Keratinocyte (primary cell): ENCODE data around the gene ADGRL3. TPM values are rescaled to one million over a fixed set of nuclear protein-coding genes. Genes with fewer than 3 reads are reported as not detected.

Experiments
- DNase-seq: peaks from one replicate; pipeline ENCODE4 v3.0.0-alpha.2; 2011; ENCODE audit warnings: low read depth, missing footprints, low spot score
- FAIRE-seq: peaks from 2 replicates; lab custom pipeline; 2011; peaks lifted over from hg19 to GRCh38; lab: Jason Lieb, UNC
- H2AFZ ChIP-seq: 2 replicates; pipeline ENCODE4 v1.6.0; 2012; ENCODE audit warnings: low read length, control low read depth, inconsistent platforms; ENCODE audit not compliant: control insufficient read depth
- H3K27ac ChIP-seq: 2 replicates; pipeline ENCODE4 v1.5.1; 2011; ENCODE audit warnings: low read length; ENCODE audit not compliant: control insufficient read depth, insufficient read depth
- H3K27me3 ChIP-seq: 3 replicates; pipeline ENCODE4 v1.6.0; 2011; ENCODE audit warnings: low read length; ENCODE audit not compliant: control insufficient read depth, insufficient read depth; ENCODE audit errors: extremely low read depth
- H3K36me3 ChIP-seq, 2 experiments: 2 replicates in 1 of 2; 3 replicates in 1 of 2; pipeline ENCODE4 v1.5.1; 2011; ENCODE audit warnings: low read length in 2 of 2, mild to moderate bottlenecking in 1 of 2; ENCODE audit not compliant: control insufficient read depth in 2 of 2, insufficient read depth in 2 of 2; ENCODE audit errors: extremely low read depth in 1 of 2
- H3K4me1 ChIP-seq: 3 replicates; pipeline ENCODE4 v1.5.1; 2011; ENCODE audit warnings: low read length; ENCODE audit not compliant: control insufficient read depth, insufficient read depth; ENCODE audit errors: extremely low read depth
- H3K4me2 ChIP-seq: 3 replicates; pipeline ENCODE4 v1.6.0; 2011; ENCODE audit warnings: low read depth, low read length; ENCODE audit not compliant: control insufficient read depth, insufficient read depth; ENCODE audit errors: extremely low read depth
- H3K4me3 ChIP-seq, 3 experiments: fragments of 200-600 bp in 1 of 3; sonication (generic) in 1 of 3; 2 replicates in 2 of 3; 3 replicates in 1 of 3; pipeline ENCODE4 v1.5.1; 2011 to 2016; ENCODE audit warnings: low read length in 3 of 3, mild to moderate bottlenecking in 3 of 3, control low read depth in 2 of 3, inconsistent platforms in 1 of 3, low read depth in 1 of 3, mixed read lengths in 1 of 3, mixed run types in 1 of 3, moderate library complexity in 1 of 3; ENCODE audit not compliant: control insufficient read depth in 2 of 3, insufficient read depth in 2 of 3; ENCODE audit errors: extremely low read depth in 1 of 3
- H3K79me2 ChIP-seq: 2 replicates; pipeline ENCODE4 v1.6.0; 2012; ENCODE audit warnings: low read length; ENCODE audit not compliant: control insufficient read depth, insufficient read depth
- H3K9ac ChIP-seq: 3 replicates; pipeline ENCODE4 v1.6.0; 2011; ENCODE audit warnings: low read length; ENCODE audit not compliant: control insufficient read depth, insufficient read depth; ENCODE audit errors: extremely low read depth
- H3K9me1 ChIP-seq: 3 replicates; pipeline ENCODE4 v1.6.0; 2011; ENCODE audit warnings: low read length; ENCODE audit not compliant: control insufficient read depth, insufficient read depth; ENCODE audit errors: extremely low read depth
- H3K9me3 ChIP-seq: 2 replicates; pipeline ENCODE4 v1.5.1; 2012; ENCODE audit warnings: low read depth, low read length; ENCODE audit not compliant: control insufficient read depth
- H4K20me1 ChIP-seq: 3 replicates; pipeline ENCODE4 v1.6.0; 2011; ENCODE audit warnings: low read length; ENCODE audit not compliant: control insufficient read depth, insufficient read depth; ENCODE audit errors: extremely low read depth
- CTCF ChIP-seq, 3 experiments: IDR thresholded peaks in 1 of 3; conservative IDR thresholded peaks in 1 of 3; optimal IDR thresholded peaks in 1 of 3; 2 replicates in 2 of 3; 3 replicates in 1 of 3; pipeline versions ENCODE3 to v1.5.1; 2011; ENCODE audit warnings: low read length in 3 of 3, mild to moderate bottlenecking in 3 of 3, moderate library complexity in 2 of 3, control low read depth in 1 of 3, inconsistent platforms in 1 of 3; ENCODE audit not compliant: insufficient read depth in 2 of 3; ENCODE audit errors: extremely low read depth in 1 of 3
- EZH2 ChIP-seq: IDR thresholded peaks from one replicate; pipeline ENCODE4 v1.6.1; 2012; ENCODE audit warnings: inconsistent platforms, mild to moderate bottlenecking, low read length, moderate library complexity
- dilution Hi-C: fragments of 300-500 bp; cut with MboI; formaldehyde crosslinking; loops from one replicate; pipeline ENCODE4 v1.7.0; 2020; ENCODE audit warnings: low sequenced_read_pairs; ENCODE audit not compliant: extremely low pct_ligation_motif_present
- polyA plus RNA-seq, 5 experiments: library from polyadenylated mRNA; depleted of rRNA in 3 of 5; stranded (reverse) in 3 of 5; stranded (forward) in 1 of 5; unstranded in 1 of 5; fragments of >200 nt; gene quantifications; 1 replicate in 1 of 5; 2 replicates in 3 of 5; 3 replicates in 1 of 5; pipeline versions ENCODE4 v1.2.1 to v1.2.3, GENCODE V29; 2011 to 2012; ENCODE audit warnings: missing spikeins in 2 of 5, low read depth in 1 of 5, low replicate concordance in 1 of 5

ADGRL3 gene
- polyA plus RNA-seq, 1 donor (not counting 4 experiments of a cell fraction or from before 2014, with no cell fraction given), result 0.18 TPM

- TF ChIP-seq CTCF (optimal IDR thresholded peaks at IDR 0.05 in 1 of 3, IDR thresholded peaks at IDR 0.05 in 1 of 3, conservative IDR thresholded peaks at IDR 0.05 in 1 of 3; ENCODE audit: extremely low read depth in 1 of 3, insufficient read depth in 2 of 3, low read length in 3 of 3), result no peak
- Histone ChIP-seq H2AFZ (no peak overlapping the region), H3K9ac (no peak overlapping the region), H4K20me1 (no peaks in the 10 kb centered on the region), H3K79me2 (no peaks in the 10 kb centered on the region), H3K27me3 (no peaks in the 10 kb centered on the region), H3K27ac (no peak overlapping the region), H3K9me3 (no peaks in the 10 kb centered on the region), H3K4me2 (no peak overlapping the region), H3K4me1 (no peaks in the 10 kb centered on the region), H3K4me3 (no peak overlapping the region), H3K9me1 (no peaks in the 10 kb centered on the region), H3K36me3 (no peaks in the 10 kb centered on the region)
- no peak for FAIRE-seq
- dilution Hi-C loops, result no loop called here
- no peak for DNase-seq
Measured at GRCh38 chr4:62087706-62088105, 887.6 kb downstream of the ADGRL3 start.

DNA sequence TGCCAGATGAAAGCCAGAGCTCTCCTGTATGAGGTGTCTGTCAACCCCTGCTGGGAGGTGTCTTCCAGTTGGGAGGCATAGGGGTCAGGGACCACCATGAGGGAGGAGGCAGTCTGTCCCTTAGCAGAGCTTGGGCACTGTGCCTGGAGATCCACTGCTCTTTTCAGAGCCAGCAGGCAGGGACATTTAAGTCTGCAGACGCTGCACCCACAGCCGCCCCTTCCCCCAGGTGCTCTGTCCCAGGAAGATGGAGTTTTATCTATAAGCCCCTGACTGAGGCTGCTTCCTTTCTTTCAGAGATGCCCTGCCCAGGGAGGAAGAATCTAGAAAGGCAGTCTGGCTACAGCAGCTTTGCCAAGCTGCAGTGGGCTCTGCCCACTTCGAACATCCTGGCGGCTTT lies 893.6 kb downstream of the ADGRL3 start:
- H3K4me1 ChIP-seq, result no peaks in the 10 kb centered on the region
- no peak overlapping the region for H3K4me3 ChIP-seq
- no peak overlapping the region for H3K4me2 ChIP-seq
- no peak for FAIRE-seq
- no peaks in the 10 kb centered on the region for H3K9me3 ChIP-seq
- dilution Hi-C loops, result no loop called here
- no peaks in the 10 kb centered on the region for H3K36me3 ChIP-seq
- DNase-seq, result no peak
- H3K79me2 ChIP-seq, result no peaks in the 10 kb centered on the region
- H4K20me1 ChIP-seq, result no peaks in the 10 kb centered on the region
- TF ChIP-seq CTCF (optimal IDR thresholded peaks at IDR 0.05 in 1 of 3, IDR thresholded peaks at IDR 0.05 in 1 of 3, conservative IDR thresholded peaks at IDR 0.05 in 1 of 3; ENCODE audit: extremely low read depth in 1 of 3, insufficient read depth in 2 of 3, low read length in 3 of 3), result no peak
- TF ChIP-seq EZH2, result no peak
- no peak overlapping the region for H2AFZ ChIP-seq
- no peaks in the 10 kb centered on the region for H3K27me3 ChIP-seq
- H3K9ac ChIP-seq, result no peak overlapping the region
- no peak overlapping the region for H3K27ac ChIP-seq
- H3K9me1 ChIP-seq, result no peaks in the 10 kb centered on the region
